ENCODE data around the gene PNMA6E. TPM values are rescaled to one million over a fixed set of nuclear protein-coding genes. Genes with fewer than 3 reads are reported as not detected.

PNMA6E gene
- total RNA-seq, 2 experiments from 2014 or later: not detected

- peak; percentile 72 for TF ChIP-seq CTCF (IDR thresholded peaks at IDR 0.05)
- ATAC-seq (peak; percentile 80), DNase-seq (peak; percentile 64)
- intact Hi-C loops (cut with micrococcal nuclease): no loop called here
- Mint-ChIP-seq H3K27ac (no peak overlapping the region), H3K4me3 (no peak overlapping the region), H3K36me3 (ENCODE audit: low read depth) (no peaks in the 10 kb centered on the region), H3K27me3 (no peaks in the 10 kb centered on the region), H3K4me1 (ENCODE audit: low read depth) (no peaks in the 10 kb centered on the region), H3K9me3 (no peaks in the 10 kb centered on the region)
- ChIA-PET POLR2A (no interaction called here), CTCF (no interaction called here)
Measured at GRCh38 chrX:153400146-153401132, 711 bp downstream of the PNMA6E start.

- no peaks in the 10 kb centered on the region for H3K9me3 Mint-ChIP-seq
- no peak for TF ChIP-seq CTCF (IDR thresholded peaks at IDR 0.05)
- POLR2A ChIA-PET: no interaction called here
- CTCF ChIA-PET: interaction anchor here (0.6 kb wide), 1 partner anchor 12 kb away, joined by 3 read pairs; no protein-coding TSS in a partner anchor
- intact Hi-C loops (cut with micrococcal nuclease): no loop called here
- no peak for DNase-seq
- no peak overlapping the region for H3K4me3 Mint-ChIP-seq
- H3K4me1 Mint-ChIP-seq (ENCODE audit: low read depth): no peaks in the 10 kb centered on the region
- H3K27me3 Mint-ChIP-seq: no peaks in the 10 kb centered on the region
- no peak for ATAC-seq
- H3K36me3 Mint-ChIP-seq (ENCODE audit: low read depth): no peaks in the 10 kb centered on the region
- H3K27ac Mint-ChIP-seq: no peak overlapping the region
Measured at GRCh38 chrX:153398275-153398960, 2.7 kb downstream of the PNMA6E start.

GRCh38 chrX:153397256-153397960, 3.7 kb downstream of the PNMA6E start:
- ChIA-PET CTCF (no interaction called here), POLR2A (no interaction called here)
- ATAC-seq (no peak), DNase-seq (no peak)
- Mint-ChIP-seq H3K36me3 (ENCODE audit: low read depth) (no peaks in the 10 kb centered on the region), H3K27me3 (no peaks in the 10 kb centered on the region), H3K27ac (no peak overlapping the region), H3K4me1 (ENCODE audit: low read depth) (no peaks in the 10 kb centered on the region), H3K4me3 (no peak overlapping the region), H3K9me3 (no peaks in the 10 kb centered on the region)
- intact Hi-C loops (cut with micrococcal nuclease): no loop called here
- TF ChIP-seq CTCF (IDR thresholded peaks at IDR 0.05): no peak

- Mint-ChIP-seq H3K36me3 (ENCODE audit: low read depth) (no peaks in the 10 kb centered on the region), H3K27ac (no peak overlapping the region), H3K27me3 (no peaks in the 10 kb centered on the region), H3K4me3 (no peak overlapping the region), H3K9me3 (no peaks in the 10 kb centered on the region), H3K4me1 (ENCODE audit: low read depth) (no peaks in the 10 kb centered on the region)
- TF ChIP-seq CTCF (IDR thresholded peaks at IDR 0.05): no peak
- ATAC-seq (no peak), DNase-seq (no peak)
- CTCF ChIA-PET: no interaction called here
- intact Hi-C loops (cut with micrococcal nuclease): no loop called here
- POLR2A ChIA-PET: no interaction called here
Measured at GRCh38 chrX:153396320-153397195, 4.6 kb downstream of the PNMA6E start.
